Stimulated activated naive CD4-positive, alpha-beta T cell (primary cell): ENCODE results near the gene PSMG4.
A peak's percentile ranks its signal among the peaks of the same experiment; 100 is the strongest.

Experiments used
- DNase-seq, 6 experiments: peaks; one replicate each; lab custom pipeline; 2025; lab: John Stamatoyannopoulos, UW

PSMG4 gene

GRCh38 chr6:3251462-3252314 is 7.1 kb upstream of the PSMG4 start:
- peak; percentile 48 to 80 (median 70) for DNase-seq

GRCh38 chr6:3252369-3252768 is 6.4 kb upstream of the PSMG4 start:
- no peak for DNase-seq

GRCh38 chr6:3252861-3253596 is 5.7 kb upstream of the PSMG4 start:
- no peak for DNase-seq

- no peak for DNase-seq
These were observed 5.2 kb upstream of the PSMG4 start for GRCh38 chr6:3253597-3253961.

- DNase-seq, result no peak
These were observed 546 bp upstream of the PSMG4 start for GRCh38 chr6:3258201-3258600.

- DNase-seq, result peak in 5 of 6 experiments; percentile 14 to 39 (median 22)
These were observed 778 bp downstream of the PSMG4 start for GRCh38 chr6:3259491-3259958.

- no peak for DNase-seq
These were observed 1.5 kb downstream of the PSMG4 start for GRCh38 chr6:3260296-3260695.

GRCh38 chr6:3260772-3261517 is 2.2 kb downstream of the PSMG4 start:
- no peak for DNase-seq

GRCh38 chr6:3261518-3261820 is 2.7 kb downstream of the PSMG4 start:
- DNase-seq, result no peak

GRCh38 chr6:3261921-3262320 is 3.2 kb downstream of the PSMG4 start:
- DNase-seq, result no peak

GRCh38 chr6:3263096-3263495 is 4.3 kb downstream of the PSMG4 start:
- DNase-seq, result no peak

GRCh38 chr6:3264356-3264755 is 5.6 kb downstream of the PSMG4 start:
- DNase-seq, result no peak

GRCh38 chr6:3265671-3266070 is 6.9 kb downstream of the PSMG4 start:
- DNase-seq, result no peak

- no peak for DNase-seq
These were observed 7.4 kb downstream of the PSMG4 start for GRCh38 chr6:3266170-3266569.

- DNase-seq, result no peak
These were observed 8.4 kb downstream of the PSMG4 start for GRCh38 chr6:3267162-3267561.

GRCh38 chr6:3268680-3269079 is 9.9 kb downstream of the PSMG4 start:
- DNase-seq, result no peak

- no peak for DNase-seq
These were observed 10.7 kb downstream of the PSMG4 start for GRCh38 chr6:3269281-3269975.

- DNase-seq, result no peak
These were observed 11.5 kb downstream of the PSMG4 start for GRCh38 chr6:3270258-3270657.

- DNase-seq, result no peak
These were observed 13.0 kb downstream of the PSMG4 start for GRCh38 chr6:3271756-3272155.

- DNase-seq, result no peak
These were observed 14.3 kb downstream of the PSMG4 start for GRCh38 chr6:3272911-3273547.

GRCh38 chr6:3273707-3274521 is 15.2 kb downstream of the PSMG4 start:
- DNase-seq, result no peak
